CD14-positive monocyte (primary cell): ENCODE measurements around the gene PKDREJ. TPM values are rescaled to one million over a fixed set of nuclear protein-coding genes. Genes with fewer than 3 reads are reported as not detected.

ENCODE experiments used
- DNase-seq, 3 donors: peaks; one replicate each; pipeline ENCODE4 v3.0.0-alpha.2; 2011 to 2022
- H2AFZ ChIP-seq: 2 replicates; pipeline ENCODE4 v1.6.0; 2012; ENCODE audit warnings: mild to moderate bottlenecking, low read depth, low read length, inconsistent platforms; ENCODE audit not compliant: insufficient read depth, poor library complexity, severe bottlenecking
- H3K27ac ChIP-seq, 2 donors: 1 replicate in 1 of 2; 2 replicates in 1 of 2; pipeline ENCODE4 v1.5.1; 2012 to 2013; ENCODE audit warnings: low read length in 2 of 2, control low read depth in 1 of 2, inconsistent platforms in 1 of 2, low read depth in 1 of 2, mild to moderate bottlenecking in 1 of 2
- H3K27me3 ChIP-seq, 2 donors: one replicate each; pipeline versions ENCODE4 v1.6.0 to v1.6.1; 2011 to 2013; ENCODE audit warnings: low read length in 2 of 2; ENCODE audit not compliant: control insufficient read depth in 2 of 2, insufficient read depth in 2 of 2
- H3K36me3 ChIP-seq, 2 donors: replicated peaks in 1 of 2; 1 replicate in 1 of 2; 2 replicates in 1 of 2; pipeline versions ENCODE4 v1.5.1 to v1.6.1; 2012 to 2013; ENCODE audit warnings: low read length in 2 of 2, control low read depth in 1 of 2, inconsistent platforms in 1 of 2, mild to moderate bottlenecking in 1 of 2; ENCODE audit not compliant: insufficient read depth in 2 of 2, control insufficient read depth in 1 of 2
- H3K4me1 ChIP-seq, 2 donors: 1 replicate in 1 of 2; 2 replicates in 1 of 2; pipeline versions ENCODE4 v1.5.1 to v1.6.1; 2012 to 2013; ENCODE audit warnings: low read length in 2 of 2, control low read depth in 1 of 2, inconsistent platforms in 1 of 2, mild to moderate bottlenecking in 1 of 2, moderate library complexity in 1 of 2; ENCODE audit not compliant: insufficient read depth in 2 of 2, control insufficient read depth in 1 of 2
- H3K4me2 ChIP-seq: replicated peaks from 2 replicates; pipeline ENCODE3; 2012; ENCODE audit warnings: low read length, moderate library complexity, mild to moderate bottlenecking; ENCODE audit not compliant: poor library complexity, severe bottlenecking; ENCODE audit errors: extremely low read depth
- H3K4me3 ChIP-seq, 3 experiments: fragments of 200-600 bp in 1 of 3; sonication (generic) in 1 of 3; replicated peaks in 1 of 3; 1 replicate in 2 of 3; 2 replicates in 1 of 3; pipeline ENCODE4 v1.5.1; 2011 to 2013; ENCODE audit warnings: low read length in 3 of 3, mild to moderate bottlenecking in 3 of 3, control low read depth in 2 of 3, low read depth in 2 of 3, inconsistent platforms in 1 of 3, moderate library complexity in 1 of 3
- H3K79me2 ChIP-seq: 2 replicates; pipeline ENCODE4 v1.6.0; 2012; ENCODE audit warnings: mild to moderate bottlenecking, control low read depth, inconsistent platforms, low read length, moderate library complexity; ENCODE audit not compliant: insufficient read depth
- H3K9ac ChIP-seq: 2 replicates; pipeline ENCODE4 v1.6.0; 2017; ENCODE audit warnings: low read length, mild to moderate bottlenecking; ENCODE audit not compliant: insufficient read depth, poor library complexity, severe bottlenecking
- H3K9me3 ChIP-seq, 2 donors: replicated peaks in 1 of 2; 1 replicate in 1 of 2; 2 replicates in 1 of 2; pipeline versions ENCODE4 v1.5.1 to v1.6.1; 2012 to 2013; ENCODE audit warnings: low read length in 2 of 2, control low read depth in 1 of 2; ENCODE audit not compliant: control insufficient read depth in 1 of 2, insufficient read depth in 1 of 2
- H4K20me1 ChIP-seq: 2 replicates; pipeline ENCODE4 v1.6.0; 2012; ENCODE audit warnings: mild to moderate bottlenecking, low read length, control low read depth, moderate library complexity; ENCODE audit not compliant: insufficient read depth
- H3K27ac Mint-ChIP-seq, 7 donors: one replicate each; pipeline ENCODE4 v1.8.0; 2020; ENCODE audit warnings: mild to moderate bottlenecking in 7 of 7, mixed read lengths in 7 of 7, moderate library complexity in 6 of 7, inconsistent platforms in 2 of 7
- H3K27me3 Mint-ChIP-seq, 3 donors: one replicate each; pipeline ENCODE4 v1.8.0; 2021 to 2022; ENCODE audit warnings: low read depth in 3 of 3, mild to moderate bottlenecking in 3 of 3, mixed read lengths in 3 of 3, moderate library complexity in 3 of 3, inconsistent platforms in 1 of 3
- H3K36me3 Mint-ChIP-seq, 2 donors: one replicate each; pipeline ENCODE4 v1.8.0; 2020; ENCODE audit warnings: mixed read lengths in 2 of 2, inconsistent platforms in 1 of 2, mild to moderate bottlenecking in 1 of 2
- H3K4me1 Mint-ChIP-seq: one replicate; pipeline ENCODE4 v1.8.0; 2020; ENCODE audit warnings: mild to moderate bottlenecking, mixed read lengths
- H3K4me3 Mint-ChIP-seq, 2 donors: one replicate each; pipeline ENCODE4 v1.8.0; 2020; ENCODE audit warnings: mild to moderate bottlenecking in 2 of 2, mixed read lengths in 2 of 2, moderate library complexity in 1 of 2
- H3K9me3 Mint-ChIP-seq, 7 donors: one replicate each; pipeline ENCODE4 v1.8.0; 2020 to 2022; ENCODE audit warnings: mixed read lengths in 7 of 7, mild to moderate bottlenecking in 6 of 7, moderate library complexity in 6 of 7, inconsistent platforms in 2 of 7
- WGBS: methylation state at CpG from one replicate; pipeline ENCODE4 v1.1.5; 2013; ENCODE audit warnings: missing lambda C conversion rate; ENCODE audit not compliant: insufficient coverage; 5-methylcytosine and 5-hydroxymethylcytosine counted together
- intact Hi-C, 2 donors: fragments of 100-400 bp; cut with micrococcal nuclease; formaldehyde crosslinking; loops; one replicate each; pipeline versions ENCODE4 v1.15.0 to v1.15.1; 2023
- polyA plus RNA-seq, 3 donors: library from polyadenylated mRNA; depleted of rRNA in 1 of 3; unstranded in 2 of 3; stranded (reverse) in 1 of 3; fragments of 300-500 nt in 2 of 3; fragments of >200 nt in 1 of 3; fragmentation: Illumina TruSeq in 2 of 3; gene quantifications; 1 replicate in 2 of 3; 2 replicates in 1 of 3; pipeline ENCODE4 v1.2.3, GENCODE V29; 2012 to 2021
- TF ChIP-seq, protein P1 (sequence below): fragments of 200-600 bp; IDR thresholded peaks from one replicate; pipeline ENCODE4 v1.8.0; 2022; ENCODE audit warnings: antibody characterized with exemption, mild to moderate bottlenecking

PKDREJ gene
- polyA plus RNA-seq, 3 donors = not detected

DNA sequence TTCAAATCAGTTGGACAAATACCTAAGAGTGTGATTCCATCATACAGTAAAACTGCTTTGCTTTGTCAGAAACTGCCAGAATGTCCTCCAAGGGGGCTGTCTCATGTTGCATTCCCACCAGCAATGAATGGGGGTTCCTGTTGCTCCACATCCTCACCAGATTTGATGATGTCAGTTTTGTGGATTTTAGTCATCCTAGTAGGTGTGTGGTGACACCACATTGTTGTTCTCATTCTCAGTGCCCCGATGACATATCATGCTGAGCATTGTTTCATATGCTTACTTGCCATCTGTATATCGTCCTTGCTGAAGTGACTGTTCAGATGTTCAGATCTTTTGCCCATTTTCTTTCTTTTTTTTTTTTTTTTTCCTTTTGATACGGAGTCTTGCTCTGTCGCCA lies 50.1 kb downstream of the PKDREJ start:
- Mint-ChIP-seq H3K4me3 (no peak overlapping the region), H3K36me3 (peaks cover 80 to 95% of the 10 kb centered on the region in 2 donors), H3K4me1 (no peaks in the 10 kb centered on the region), H3K27ac (no peak overlapping the region), H3K27me3 (peaks cover 0 to 2% (median 0%) of the 10 kb centered on the region in 3 donors), H3K9me3 (peaks cover 25 to 44% (median 42%) of the 10 kb centered on the region in 7 donors)
- intact Hi-C loops = no loop called here
- Histone ChIP-seq H3K4me3 (no peak overlapping the region), H3K27ac (no peak overlapping the region), H3K4me2 (no peak overlapping the region), H3K9me3 (peaks cover 20 to 29% of the 10 kb centered on the region in 2 donors), H3K36me3 (peaks cover 21 to 67% of the 10 kb centered on the region in 2 donors), H3K9ac (no peak overlapping the region), H2AFZ (no peak overlapping the region), H3K27me3 (no peaks in the 10 kb centered on the region), H3K4me1 (no peaks in the 10 kb centered on the region), H4K20me1 (no peaks in the 10 kb centered on the region), H3K79me2 (no peaks in the 10 kb centered on the region)
- DNase-seq = no peak
- WGBS = 100% methylated on average over 2 of the region's 4 CpGs
- TF ChIP-seq, protein P1, sequence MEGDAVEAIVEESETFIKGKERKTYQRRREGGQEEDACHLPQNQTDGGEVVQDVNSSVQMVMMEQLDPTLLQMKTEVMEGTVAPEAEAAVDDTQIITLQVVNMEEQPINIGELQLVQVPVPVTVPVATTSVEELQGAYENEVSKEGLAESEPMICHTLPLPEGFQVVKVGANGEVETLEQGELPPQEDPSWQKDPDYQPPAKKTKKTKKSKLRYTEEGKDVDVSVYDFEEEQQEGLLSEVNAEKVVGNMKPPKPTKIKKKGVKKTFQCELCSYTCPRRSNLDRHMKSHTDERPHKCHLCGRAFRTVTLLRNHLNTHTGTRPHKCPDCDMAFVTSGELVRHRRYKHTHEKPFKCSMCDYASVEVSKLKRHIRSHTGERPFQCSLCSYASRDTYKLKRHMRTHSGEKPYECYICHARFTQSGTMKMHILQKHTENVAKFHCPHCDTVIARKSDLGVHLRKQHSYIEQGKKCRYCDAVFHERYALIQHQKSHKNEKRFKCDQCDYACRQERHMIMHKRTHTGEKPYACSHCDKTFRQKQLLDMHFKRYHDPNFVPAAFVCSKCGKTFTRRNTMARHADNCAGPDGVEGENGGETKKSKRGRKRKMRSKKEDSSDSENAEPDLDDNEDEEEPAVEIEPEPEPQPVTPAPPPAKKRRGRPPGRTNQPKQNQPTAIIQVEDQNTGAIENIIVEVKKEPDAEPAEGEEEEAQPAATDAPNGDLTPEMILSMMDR = no peak

DNA sequence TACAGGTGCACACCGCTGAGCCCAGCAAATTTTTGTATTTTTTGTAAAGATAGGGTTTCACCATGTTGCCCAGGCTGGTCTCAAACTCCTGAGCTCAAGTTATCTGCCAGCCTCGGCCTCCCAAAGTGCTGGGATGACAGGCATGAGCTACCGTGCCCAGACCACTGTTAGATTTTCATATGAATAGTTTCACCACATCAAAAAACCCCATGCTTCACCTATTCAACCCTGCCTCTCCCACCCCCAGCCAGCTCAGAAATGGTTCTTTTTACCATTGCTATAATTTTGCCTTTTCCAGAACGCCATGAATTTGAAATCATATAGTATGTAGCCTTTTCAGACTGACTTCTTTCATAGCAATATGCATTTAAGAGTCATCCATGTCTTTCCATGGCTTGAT lies 50.9 kb downstream of the PKDREJ start:
- Histone ChIP-seq H3K36me3 (peaks cover 20 to 60% of the 10 kb centered on the region in 2 donors), H3K79me2 (no peaks in the 10 kb centered on the region)
- no peak overlapping the region for H3K27ac Mint-ChIP-seq

More for the DNA sequence above, 50.9 kb downstream of the PKDREJ start:
- Mint-ChIP-seq H3K9me3 (peaks cover 25 to 52% (median 42%) of the 10 kb centered on the region in 7 donors), H3K4me3 (no peak overlapping the region), H3K27me3 (peaks cover 0 to 2% (median 0%) of the 10 kb centered on the region in 3 donors), H3K36me3 (peaks cover 76 to 91% of the 10 kb centered on the region in 2 donors), H3K4me1 (no peaks in the 10 kb centered on the region)
- H3K4me2 ChIP-seq = no peak overlapping the region
- DNase-seq = no peak
- no peak overlapping the region for H3K9ac ChIP-seq
- no peaks in the 10 kb centered on the region for H3K27me3 ChIP-seq
- no peaks in the 10 kb centered on the region for H3K4me1 ChIP-seq
- no peak overlapping the region for H3K4me3 ChIP-seq
- no peaks in the 10 kb centered on the region for H4K20me1 ChIP-seq
- TF ChIP-seq, protein P1 = no peak
- no peak overlapping the region for H3K27ac ChIP-seq
- intact Hi-C loops = no loop called here
- no peak overlapping the region for H2AFZ ChIP-seq
- 100% methylated on average over 1 of the region's 4 CpGs for whole genome bisulfite sequencing
- H3K9me3 ChIP-seq = peaks cover 20 to 32% of the 10 kb centered on the region in 2 donors
